ENCODE data around the gene IRF4. TPM values are rescaled to one million over a fixed set of nuclear protein-coding genes. Genes with fewer than 3 reads are reported as not detected.
A peak's percentile ranks its signal among the peaks of the same experiment; 100 is the strongest.

The IRF4 gene
- total RNA-seq, 2 experiments from 2014 or later = 94.2 to 95.1 TPM

DNA sequence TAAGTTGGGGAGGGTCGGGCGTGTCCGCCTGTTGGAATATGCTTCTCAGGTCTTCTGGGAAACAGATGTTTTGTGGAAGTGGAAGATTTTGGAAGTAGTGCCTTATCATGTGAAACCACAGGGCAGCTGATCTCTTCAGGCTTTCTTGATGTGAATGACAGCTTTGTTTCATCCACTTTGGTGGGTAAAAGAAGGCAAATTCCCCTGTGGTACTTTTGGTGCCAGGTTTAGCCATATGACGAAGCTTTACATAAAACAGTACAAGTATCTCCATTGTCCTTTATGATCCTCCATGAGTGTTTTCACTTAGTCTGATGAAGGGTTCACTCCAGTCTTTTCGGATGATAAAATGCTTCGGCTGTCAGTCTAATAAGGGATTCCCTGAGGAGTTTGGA, 4.6 kb downstream of the IRF4 start:
- H3K4me1 Mint-ChIP-seq = peaks cover 62% of the 10 kb centered on the region
- peak overlapping the region; percentile 54 for H3K27ac Mint-ChIP-seq
- POLR2A ChIA-PET = interaction anchor here (1.0 to 5.4 kb wide), 3 partner anchors 8 to 106 kb away, joined by 3 to 128 read pairs (median 8); no protein-coding TSS in a partner anchor
- H3K27me3 Mint-ChIP-seq = no peaks in the 10 kb centered on the region
- peaks cover 46% of the 10 kb centered on the region for H3K36me3 Mint-ChIP-seq
- ATAC-seq (ENCODE audit: low read depth) (no peak), DNase-seq (no peak)
- peak overlapping the region; percentile 39 for H3K4me3 Mint-ChIP-seq
- no peaks in the 10 kb centered on the region for H3K9me3 Mint-ChIP-seq

DNA sequence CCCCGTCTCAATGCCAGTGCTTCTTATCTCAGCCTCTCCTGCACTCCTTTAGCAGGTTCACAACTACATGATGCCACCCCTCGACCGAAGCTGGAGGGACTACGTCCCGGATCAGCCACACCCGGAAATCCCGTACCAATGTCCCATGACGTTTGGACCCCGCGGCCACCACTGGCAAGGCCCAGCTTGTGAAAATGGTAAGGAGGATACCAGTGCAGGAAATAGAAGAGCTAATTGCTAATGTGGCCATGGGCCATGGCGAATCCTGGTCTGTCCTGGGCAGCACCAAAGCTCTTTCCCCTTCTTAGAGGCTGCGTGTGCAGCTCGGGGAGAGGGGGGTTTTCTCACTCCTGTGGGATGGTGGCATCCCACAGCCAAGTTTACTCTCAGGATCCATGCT, 5.5 kb downstream of the IRF4 start:
- POLR2A ChIA-PET = interaction anchor here (1.0 to 1.6 kb wide), 3 partner anchors 92 to 105 kb away, joined by 3 to 5 read pairs (median 3); no protein-coding TSS in a partner anchor

DNA sequence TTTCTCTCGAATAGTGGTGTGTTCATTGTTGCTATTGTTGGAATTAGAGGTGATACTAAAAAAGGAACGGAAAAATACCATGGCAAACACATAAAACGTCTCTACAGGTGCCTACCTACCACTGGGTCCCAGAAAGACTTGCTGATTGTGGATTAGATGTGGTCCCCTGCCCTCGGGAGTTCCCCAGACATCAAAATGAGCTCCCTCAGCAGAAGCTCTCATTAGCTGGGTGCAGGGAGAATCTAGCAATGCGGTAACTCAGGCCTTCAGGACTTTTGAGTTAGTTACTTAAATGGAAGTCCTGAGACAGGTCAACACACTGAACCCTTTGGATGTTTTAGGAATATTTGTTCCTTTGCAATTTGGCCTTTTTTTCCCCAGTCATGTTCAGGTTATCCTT, 6.1 kb downstream of the IRF4 start:
- Mint-ChIP-seq H3K36me3 (peaks cover 55% of the 10 kb centered on the region), H3K4me1 (peaks cover 73% of the 10 kb centered on the region), H3K9me3 (no peaks in the 10 kb centered on the region), H3K4me3 (peak overlapping the region; percentile 34), H3K27ac (no peak overlapping the region), H3K27me3 (no peaks in the 10 kb centered on the region)
- POLR2A ChIA-PET = interaction anchor here (1.0 to 1.6 kb wide), 4 partner anchors 49 to 105 kb away, joined by 3 to 5 read pairs (median 3); no protein-coding TSS in a partner anchor
- ATAC-seq (ENCODE audit: low read depth) (no peak), DNase-seq (no peak)

More for the DNA sequence above, 5.5 kb downstream of the IRF4 start:
- H3K9me3 Mint-ChIP-seq = no peaks in the 10 kb centered on the region
- no peak for DNase-seq
- ATAC-seq (ENCODE audit: low read depth) = no peak
- H3K27ac Mint-ChIP-seq = peak overlapping the region; percentile 10
- H3K4me1 Mint-ChIP-seq = peaks cover 68% of the 10 kb centered on the region
- H3K4me3 Mint-ChIP-seq = peak overlapping the region; percentile 8
- peaks cover 52% of the 10 kb centered on the region for H3K36me3 Mint-ChIP-seq
- no peaks in the 10 kb centered on the region for H3K27me3 Mint-ChIP-seq

DNA sequence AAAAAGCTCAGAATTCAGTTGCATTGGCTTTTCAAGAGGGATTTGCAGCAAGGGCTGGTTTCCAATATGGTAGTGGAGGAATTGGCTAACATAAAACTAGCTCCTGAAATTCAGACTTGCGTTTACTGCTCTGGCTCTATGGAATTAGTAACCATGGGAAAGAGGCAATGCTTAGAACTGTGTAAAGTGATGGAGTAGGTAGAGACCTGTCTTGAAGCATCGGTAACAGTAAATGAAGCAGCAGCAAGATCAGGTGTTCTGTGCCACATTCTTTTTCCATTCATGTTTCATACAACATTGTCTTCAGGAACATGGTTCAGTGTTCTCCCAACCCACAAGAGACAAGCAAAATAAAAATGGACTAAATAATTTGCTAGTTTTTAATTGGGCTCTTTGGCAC, 6.5 kb downstream of the IRF4 start:
- H3K36me3 Mint-ChIP-seq = peaks cover 57% of the 10 kb centered on the region
- peaks cover 78% of the 10 kb centered on the region for H3K4me1 Mint-ChIP-seq
- DNase-seq = no peak
- H3K4me3 Mint-ChIP-seq = no peak overlapping the region
- H3K27me3 Mint-ChIP-seq = no peaks in the 10 kb centered on the region
- H3K27ac Mint-ChIP-seq = no peak overlapping the region
- POLR2A ChIA-PET = interaction anchor here (1.5 to 1.6 kb wide), 3 partner anchors 49 to 104 kb away, joined by 3 to 5 read pairs (median 3); no protein-coding TSS in a partner anchor
- no peaks in the 10 kb centered on the region for H3K9me3 Mint-ChIP-seq
- ATAC-seq (ENCODE audit: low read depth) = no peak

DNA sequence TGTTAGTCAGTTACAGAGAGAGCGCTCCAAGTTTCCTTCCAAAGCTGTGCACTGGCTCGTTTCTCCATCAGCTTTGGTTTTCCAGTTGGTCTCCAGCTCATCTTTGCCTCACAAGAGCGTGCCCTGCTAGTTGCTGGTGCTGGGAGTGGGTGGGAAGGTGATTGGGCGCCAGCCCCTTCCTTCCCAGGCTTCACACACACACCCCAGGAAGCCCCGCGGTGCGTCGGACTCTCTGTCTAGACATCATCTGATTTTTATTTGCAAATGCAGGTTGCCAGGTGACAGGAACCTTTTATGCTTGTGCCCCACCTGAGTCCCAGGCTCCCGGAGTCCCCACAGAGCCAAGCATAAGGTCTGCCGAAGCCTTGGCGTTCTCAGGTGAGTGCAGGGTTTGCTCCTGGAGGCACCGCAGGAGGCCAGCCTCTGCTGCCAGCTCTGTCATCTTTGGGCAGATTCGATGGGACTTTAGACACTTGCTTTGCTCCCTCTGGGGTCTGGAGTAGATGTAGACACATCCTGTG, 7.1 kb downstream of the IRF4 start:
- H3K27ac Mint-ChIP-seq = peak overlapping the region; percentile 45

DNA sequence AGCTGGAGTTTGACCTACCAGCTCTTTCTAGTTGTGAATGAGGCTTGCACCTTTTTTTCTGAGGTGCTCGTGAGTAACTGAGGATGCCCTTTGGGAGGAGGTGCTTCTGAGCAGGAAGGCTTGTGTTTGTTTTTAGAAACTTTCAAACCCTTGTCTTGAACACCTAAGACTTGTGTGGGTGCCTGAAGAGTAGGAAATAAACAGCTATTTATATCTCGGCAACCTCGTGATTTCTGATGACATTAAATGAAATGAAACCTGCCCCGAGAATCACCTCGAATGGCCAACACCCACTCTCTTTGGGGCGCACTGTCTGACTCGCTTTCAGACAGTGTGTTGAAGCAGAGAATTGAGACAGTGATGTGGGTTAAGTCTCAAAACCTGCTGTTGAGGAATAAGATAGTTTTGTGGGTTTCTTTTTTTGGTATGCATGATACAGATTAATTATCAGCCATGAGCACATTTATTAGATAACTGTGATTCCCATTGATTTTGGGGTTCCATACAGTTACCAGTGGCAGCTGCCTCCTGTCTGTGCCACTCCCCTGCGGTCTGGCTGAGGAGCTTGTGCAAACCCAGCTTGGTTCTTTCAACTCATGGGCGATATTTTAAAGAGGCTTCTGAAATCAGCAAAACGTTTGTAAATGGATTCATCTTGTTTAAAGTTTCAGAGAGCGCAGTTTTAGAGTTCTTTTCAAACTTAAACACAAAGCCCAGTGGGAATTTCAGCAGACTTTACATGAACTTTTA, 8.4 kb downstream of the IRF4 start:
- peak overlapping the region; percentile 70 for H3K27ac Mint-ChIP-seq
- H3K4me1 Mint-ChIP-seq = peaks cover 86% of the 10 kb centered on the region
- peak; percentile 38 for ATAC-seq (ENCODE audit: low read depth)
- H3K36me3 Mint-ChIP-seq = peaks cover 69% of the 10 kb centered on the region
- DNase-seq = no peak
- no peaks in the 10 kb centered on the region for H3K9me3 Mint-ChIP-seq
- H3K4me3 Mint-ChIP-seq = peak overlapping the region; percentile 53
- no peaks in the 10 kb centered on the region for H3K27me3 Mint-ChIP-seq
- POLR2A ChIA-PET = interaction anchor here (0.8 to 3.9 kb wide), 6 partner anchors 9 to 74 kb away, joined by 3 to 14 read pairs (median 4); partner anchors contain the start of gene IRF4

More for the DNA sequence above, 7.1 kb downstream of the IRF4 start:
- no peak for DNase-seq
- H3K9me3 Mint-ChIP-seq = no peaks in the 10 kb centered on the region
- no peak for ATAC-seq (ENCODE audit: low read depth)
- H3K4me1 Mint-ChIP-seq = peaks cover 83% of the 10 kb centered on the region
- H3K36me3 Mint-ChIP-seq = peaks cover 62% of the 10 kb centered on the region
- no peaks in the 10 kb centered on the region for H3K27me3 Mint-ChIP-seq
- POLR2A ChIA-PET = interaction anchor here (1.5 to 1.6 kb wide), 4 partner anchors 13 to 104 kb away, joined by 3 to 5 read pairs (median 3); no protein-coding TSS in a partner anchor
- H3K4me3 Mint-ChIP-seq = peak overlapping the region; percentile 10

GRCh38 chr6:400815-401214, 9.3 kb downstream of the IRF4 start:
- POLR2A ChIA-PET = interaction anchor here (1.0 to 7.5 kb wide), 4 partner anchors 7 to 45 kb away, joined by 3 to 128 read pairs (median 8); partner anchors contain the start of gene IRF4
- Mint-ChIP-seq H3K36me3 (peaks cover 68% of the 10 kb centered on the region), H3K27me3 (no peaks in the 10 kb centered on the region), H3K4me1 (peaks cover 81% of the 10 kb centered on the region), H3K9me3 (no peaks in the 10 kb centered on the region), H3K27ac (peak overlapping the region; percentile 34), H3K4me3 (no peak overlapping the region)
- ATAC-seq (ENCODE audit: low read depth) (no peak), DNase-seq (no peak)

DNA sequence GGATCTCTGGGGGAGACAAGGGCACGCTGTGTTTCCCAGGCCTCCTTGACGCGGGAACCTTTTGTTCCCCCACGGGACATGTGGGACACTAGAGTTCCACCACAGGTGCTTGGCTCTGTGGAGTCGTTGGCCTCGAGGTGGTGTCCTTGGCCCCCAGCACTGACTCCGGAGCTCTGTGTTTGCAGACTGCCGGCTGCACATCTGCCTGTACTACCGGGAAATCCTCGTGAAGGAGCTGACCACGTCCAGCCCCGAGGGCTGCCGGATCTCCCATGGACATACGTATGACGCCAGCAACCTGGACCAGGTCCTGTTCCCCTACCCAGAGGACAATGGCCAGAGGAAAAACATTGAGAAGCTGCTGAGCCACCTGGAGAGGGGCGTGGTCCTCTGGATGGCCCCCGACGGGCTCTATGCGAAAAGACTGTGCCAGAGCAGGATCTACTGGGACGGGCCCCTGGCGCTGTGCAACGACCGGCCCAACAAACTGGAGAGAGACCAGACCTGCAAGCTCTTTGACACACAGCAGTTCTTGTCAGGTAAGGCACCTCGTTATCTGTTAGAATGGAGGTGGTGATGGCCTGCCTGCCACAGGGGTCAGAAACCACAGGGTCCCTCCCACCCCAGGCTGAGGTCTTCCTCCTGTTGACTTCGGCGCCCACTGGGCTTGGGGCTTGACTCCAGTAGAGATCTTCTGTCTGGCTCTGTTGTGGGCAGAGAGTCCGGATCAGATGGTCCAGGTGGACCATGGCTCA, 9.9 kb downstream of the IRF4 start:
- DNase-seq (no peak), ATAC-seq (ENCODE audit: low read depth) (no peak)
- Mint-ChIP-seq H3K36me3 (peaks cover 68% of the 10 kb centered on the region), H3K27me3 (no peaks in the 10 kb centered on the region), H3K4me1 (peaks cover 79% of the 10 kb centered on the region), H3K4me3 (peak overlapping the region; percentile 79), H3K27ac (peak overlapping the region; percentile 22), H3K9me3 (no peaks in the 10 kb centered on the region)
- POLR2A ChIA-PET = interaction anchor here (1.0 to 7.5 kb wide), 4 partner anchors 8 to 44 kb away, joined by 3 to 128 read pairs (median 8); partner anchors contain the start of gene IRF4

DNA sequence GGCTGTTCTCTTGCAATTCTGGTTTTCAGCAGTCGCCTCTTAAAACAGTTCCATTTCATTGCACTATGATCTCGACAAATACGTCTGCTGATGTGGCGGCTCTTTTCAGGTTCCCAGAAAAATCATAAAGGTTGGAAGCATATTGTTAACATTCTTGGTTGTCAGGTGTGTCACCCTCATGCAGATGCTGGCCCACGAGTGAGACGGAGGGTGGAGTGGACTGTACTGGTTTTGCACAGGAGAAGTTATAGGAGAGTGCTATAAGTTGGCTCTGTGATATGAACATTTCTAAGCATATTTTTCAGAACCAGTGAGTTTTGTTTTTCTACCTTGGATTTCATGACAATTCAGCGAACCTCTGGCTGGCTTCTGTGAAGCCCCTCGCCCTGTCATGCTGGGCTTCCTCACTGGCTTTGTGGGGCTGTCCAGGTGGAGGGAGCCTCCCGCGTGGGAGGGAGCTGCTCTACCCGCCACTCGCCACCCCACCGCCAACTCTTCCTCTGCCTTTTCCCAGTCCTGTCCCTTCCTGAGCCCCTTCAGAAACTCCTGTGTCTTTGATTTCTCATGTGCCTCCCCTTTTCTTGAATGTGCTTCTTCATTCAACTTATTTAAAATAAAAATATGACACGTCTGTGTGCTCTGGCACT, 10.6 kb downstream of the IRF4 start:
- H3K4me1 Mint-ChIP-seq = peaks cover 81% of the 10 kb centered on the region
- POLR2A ChIA-PET = interaction anchor here (1.0 to 7.5 kb wide), 3 partner anchors 9 to 64 kb away, joined by 3 to 128 read pairs (median 14); partner anchors contain the start of gene IRF4
- H3K27me3 Mint-ChIP-seq = no peaks in the 10 kb centered on the region
- DNase-seq (no peak), ATAC-seq (ENCODE audit: low read depth) (no peak)
- peak overlapping the region; percentile 79 for H3K4me3 Mint-ChIP-seq
- peaks cover 72% of the 10 kb centered on the region for H3K36me3 Mint-ChIP-seq
- no peaks in the 10 kb centered on the region for H3K9me3 Mint-ChIP-seq
- peak overlapping the region; percentile 85 for H3K27ac Mint-ChIP-seq

DNA sequence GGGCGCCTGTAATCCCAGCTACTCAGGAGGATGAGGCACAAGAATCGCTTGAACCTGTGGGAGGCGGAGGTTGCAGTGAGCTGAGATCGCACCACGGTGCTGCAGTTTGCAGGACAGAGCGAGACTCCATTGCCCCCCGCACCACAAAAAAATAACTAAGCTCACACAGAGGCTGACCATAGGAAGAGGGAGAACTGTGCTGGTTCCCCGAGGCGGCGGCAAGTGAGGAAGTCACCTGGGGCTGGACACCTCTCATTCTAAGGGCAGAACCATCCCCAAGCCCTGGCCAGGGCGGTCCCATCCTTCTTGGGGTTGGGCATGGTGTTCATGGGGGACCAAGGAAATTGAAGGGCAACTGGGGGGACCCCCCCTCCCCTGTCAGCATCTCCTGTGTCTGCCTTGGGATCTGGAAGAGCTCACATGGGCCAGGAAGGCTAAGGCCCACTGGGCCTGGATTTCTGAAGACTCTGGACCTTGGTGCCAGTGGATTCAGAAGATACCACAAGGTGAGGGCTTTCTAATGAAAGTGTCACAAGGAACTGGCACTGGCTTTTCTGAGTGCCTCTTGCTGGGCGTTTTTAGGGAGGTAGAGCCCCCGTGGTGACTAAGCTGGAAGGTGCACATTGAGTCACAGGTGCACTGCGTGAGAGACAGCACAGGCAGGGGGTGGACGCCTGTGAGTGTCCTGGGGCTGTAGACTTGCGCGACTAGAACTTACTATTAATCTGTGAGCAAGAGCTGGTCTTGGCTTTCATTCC, 11.5 kb downstream of the IRF4 start:
- H3K27ac Mint-ChIP-seq = peak overlapping the region; percentile 85
- no peaks in the 10 kb centered on the region for H3K27me3 Mint-ChIP-seq
- peaks cover 79% of the 10 kb centered on the region for H3K4me1 Mint-ChIP-seq
- H3K36me3 Mint-ChIP-seq = peaks cover 73% of the 10 kb centered on the region
- DNase-seq = no peak
- peak overlapping the region; percentile 79 for H3K4me3 Mint-ChIP-seq
- POLR2A ChIA-PET = interaction anchor here (0.8 to 7.5 kb wide), 10 partner anchors 10 to 223 kb away, joined by 3 to 128 read pairs (median 5); partner anchors contain the start of gene IRF4
- H3K9me3 Mint-ChIP-seq = no peaks in the 10 kb centered on the region
- ATAC-seq (ENCODE audit: low read depth) = peak; percentile 10

GRCh38 chr6:403659-404655, 12.4 kb downstream of the IRF4 start:
- DNase-seq (no peak), ATAC-seq (ENCODE audit: low read depth) (peak; percentile 56)
- H3K27me3 Mint-ChIP-seq = no peaks in the 10 kb centered on the region
- H3K36me3 Mint-ChIP-seq = peaks cover 76% of the 10 kb centered on the region
- H3K4me3 Mint-ChIP-seq = peak overlapping the region; percentile 79
- peaks cover 80% of the 10 kb centered on the region for H3K4me1 Mint-ChIP-seq
- H3K9me3 Mint-ChIP-seq = no peaks in the 10 kb centered on the region
- H3K27ac Mint-ChIP-seq = peak overlapping the region; percentile 85
- POLR2A ChIA-PET = interaction anchor here (0.6 to 7.5 kb wide), 18 partner anchors 10 to 224 kb away, joined by 3 to 128 read pairs (median 4); partner anchors contain the start of gene IRF4
